NOMO-1 treated with DMSO at 0.1 percent for 48 hours (cell line): ENCODE measurements around the gene VPS4B.
A peak's percentile ranks its signal among the peaks of the same experiment; 100 is the strongest.

Source experiments
- DNase-seq: peaks from one replicate; lab custom pipeline; 2025; ENCODE audit not compliant: unreplicated experiment; lab: John Stamatoyannopoulos, UW

The VPS4B gene

DNA sequence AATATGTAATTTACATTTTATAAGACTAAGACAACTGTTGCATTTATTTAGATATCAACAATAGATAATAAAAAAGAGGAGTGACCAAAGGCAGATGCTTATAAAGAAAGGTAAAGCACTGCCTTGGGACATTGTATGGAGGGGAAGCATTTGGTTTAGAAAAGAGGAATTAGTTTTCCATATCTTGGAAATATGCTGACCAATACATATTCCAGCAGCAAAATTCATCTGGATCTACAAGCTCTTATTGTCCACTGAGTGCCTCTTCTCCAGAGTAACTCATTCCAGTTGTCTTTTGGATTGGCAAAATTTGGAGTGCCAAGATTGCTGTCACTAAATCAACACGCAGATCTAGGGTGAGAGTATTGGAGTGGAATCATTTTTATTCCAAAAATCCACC, 8.9 kb upstream of the VPS4B start:
- no peak for DNase-seq

DNA sequence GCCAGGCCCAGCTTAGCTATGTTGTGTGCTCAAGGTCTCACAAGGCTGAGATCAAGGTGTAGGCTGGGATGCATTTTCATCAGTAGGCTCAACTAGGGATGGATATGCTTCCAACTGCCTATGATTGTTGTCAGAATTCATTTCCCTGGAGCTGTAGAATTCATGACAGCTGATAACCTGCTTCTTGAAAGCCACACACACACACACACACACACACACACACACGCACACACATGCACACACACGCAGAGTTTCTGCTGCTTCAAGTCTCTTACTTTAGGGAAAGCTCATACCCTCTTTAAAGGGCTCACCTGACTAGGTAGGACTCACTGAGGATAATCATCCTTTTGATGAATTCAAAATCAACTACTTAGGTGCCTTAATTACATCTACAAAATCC, 8.2 kb upstream of the VPS4B start:
- DNase-seq = no peak

DNA sequence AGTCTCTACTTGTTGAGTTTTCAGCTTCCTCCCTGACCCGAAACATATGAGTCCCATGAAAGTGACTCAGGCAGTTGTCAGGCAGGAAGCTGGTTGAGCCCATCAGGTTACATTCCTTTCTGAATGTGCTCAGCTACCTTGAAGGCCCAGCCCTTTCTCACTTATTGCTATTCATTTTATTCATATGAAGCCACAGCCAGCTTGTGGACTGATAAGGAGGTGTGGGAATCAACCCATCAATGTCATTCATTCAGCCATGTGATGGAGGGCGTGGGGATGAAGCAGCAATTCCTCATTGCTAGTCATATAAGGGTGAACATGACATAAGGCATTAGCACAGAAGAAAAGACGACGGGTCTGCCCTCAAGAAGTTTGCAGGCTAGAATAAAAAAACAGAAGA, 5.3 kb upstream of the VPS4B start:
- DNase-seq = no peak

DNA sequence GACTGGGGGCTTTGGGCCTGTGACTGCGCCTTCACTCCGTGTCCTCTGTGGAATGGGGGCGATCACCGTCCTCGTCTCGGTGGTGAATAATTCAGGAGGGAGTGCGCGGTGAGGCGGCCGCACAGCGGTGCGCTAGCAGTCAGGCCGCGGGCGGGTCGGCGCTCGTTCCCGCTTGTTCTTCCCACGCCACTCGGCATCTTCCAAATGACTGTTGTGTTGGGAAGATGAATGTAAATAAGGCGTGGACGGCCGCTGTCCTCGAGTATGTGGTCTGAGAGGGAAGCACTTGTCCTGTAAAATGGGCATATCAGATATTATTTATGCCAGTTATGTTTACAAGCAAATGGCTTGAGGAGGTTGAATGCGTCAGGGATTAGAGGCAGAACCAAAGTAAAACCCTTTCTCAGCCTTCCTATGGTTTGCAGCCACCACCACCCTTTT, 608 bp upstream of the VPS4B start:
- no peak for DNase-seq

DNA sequence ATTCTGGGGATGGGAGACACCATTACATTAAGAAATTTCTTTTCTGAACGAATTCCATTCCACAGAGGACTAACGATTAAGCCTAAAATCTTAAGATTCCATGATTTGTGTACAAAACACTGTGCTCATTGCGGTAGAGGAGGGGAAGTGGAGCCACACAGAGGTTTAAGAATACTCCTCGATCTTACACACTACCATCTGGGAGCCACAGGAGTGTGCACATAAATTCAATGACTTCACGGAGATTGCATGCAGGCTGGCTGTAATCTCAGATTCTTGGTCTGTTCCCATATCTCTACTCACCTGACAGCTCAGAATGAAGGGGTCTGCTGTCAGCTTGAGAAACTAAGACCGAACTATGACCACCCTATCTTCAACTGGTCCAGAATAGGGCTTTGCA, 762 bp downstream of the VPS4B start:
- no peak for DNase-seq

DNA sequence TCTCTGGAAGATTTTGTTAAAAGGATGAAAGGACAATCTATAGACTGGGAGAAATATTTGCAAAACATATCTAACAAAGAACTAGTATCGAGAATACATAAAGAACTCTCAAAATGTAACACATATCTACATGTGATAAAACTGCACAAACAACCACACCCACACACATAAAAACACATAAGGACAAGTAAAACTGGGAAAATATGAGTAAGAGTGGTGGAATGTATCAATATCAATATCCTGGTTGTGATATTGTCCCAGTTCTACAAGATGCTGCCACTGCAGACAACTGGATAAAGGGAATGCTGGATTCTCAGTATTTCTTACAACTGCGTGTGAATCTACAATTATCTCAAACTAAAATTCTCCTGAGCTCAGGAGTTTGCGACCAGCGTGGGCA, 9.3 kb downstream of the VPS4B start:
- DNase-seq = no peak

DNA sequence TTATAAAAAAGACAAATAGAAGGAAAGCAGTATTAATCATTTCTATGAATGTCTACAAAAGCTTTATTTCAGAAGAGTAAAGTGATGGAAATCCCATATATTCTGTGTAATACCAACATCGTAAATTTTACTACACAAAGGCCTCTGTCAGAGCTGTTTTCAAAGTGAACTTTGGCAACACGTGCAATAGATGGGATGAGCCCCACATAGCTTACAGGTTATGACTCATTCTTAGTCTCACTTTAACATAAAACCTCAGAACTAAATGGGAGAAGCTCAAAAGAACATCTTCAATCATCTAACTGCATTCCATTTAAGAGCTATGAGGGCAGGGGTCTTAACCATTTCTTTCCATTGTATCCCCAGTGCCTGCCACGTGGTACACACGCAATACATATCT, 11.5 kb downstream of the VPS4B start:
- no peak for DNase-seq

DNA sequence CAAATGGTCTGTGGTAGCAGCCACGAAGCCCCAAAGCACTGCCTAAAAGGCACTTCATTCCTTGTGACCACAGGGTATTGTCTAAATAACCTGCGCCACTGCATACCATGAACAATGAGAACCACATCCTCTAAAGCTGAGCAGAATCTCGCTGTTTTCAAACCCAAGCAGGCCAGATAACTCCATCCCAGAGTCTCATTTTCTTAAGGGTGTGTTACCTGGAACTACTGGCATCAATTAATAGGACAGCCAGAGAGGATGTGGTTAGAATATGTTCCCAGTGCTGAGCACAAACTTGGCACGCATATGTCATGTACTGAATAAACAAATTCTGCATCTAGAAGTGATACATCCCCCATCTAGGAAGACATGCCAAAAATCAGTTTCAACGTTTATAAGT, 13.0 kb downstream of the VPS4B start:
- no peak for DNase-seq

DNA sequence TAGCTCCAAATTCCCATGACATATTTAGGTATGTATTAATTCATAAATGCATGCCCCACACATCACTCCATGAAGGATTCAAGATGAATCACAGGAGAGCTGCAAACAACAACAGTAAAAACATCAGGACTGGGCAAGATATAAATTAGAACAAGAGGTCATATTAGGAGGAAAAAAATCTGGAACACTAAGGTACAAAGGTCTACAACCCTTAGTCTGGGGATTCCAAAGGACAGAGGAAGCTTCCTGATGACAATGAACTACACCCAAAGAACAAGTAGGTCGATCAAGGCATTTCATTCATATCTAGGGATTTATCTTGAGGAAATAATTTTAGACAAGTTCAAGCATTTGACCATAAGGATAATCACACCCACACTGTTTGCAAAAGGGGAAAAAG, 14.5 kb downstream of the VPS4B start:
- DNase-seq = no peak

DNA sequence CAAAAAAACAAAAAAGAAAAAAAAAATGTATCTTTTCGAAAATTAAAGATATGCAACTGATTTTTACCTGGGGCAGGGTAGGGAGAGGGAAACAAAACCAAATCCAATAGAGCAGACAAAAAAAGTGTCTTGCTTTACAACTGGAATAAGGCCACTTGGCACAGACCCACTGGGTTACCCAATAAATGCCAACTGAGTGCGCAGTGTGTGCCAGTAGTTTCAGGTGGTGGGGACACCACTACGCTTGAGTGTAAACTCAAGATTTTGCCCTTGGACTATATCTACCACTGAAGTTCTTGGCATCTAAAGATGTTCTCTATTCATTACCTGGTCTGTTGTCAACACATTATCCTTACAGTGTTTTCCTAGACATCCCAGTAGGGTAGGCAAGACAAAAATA, 16.3 kb downstream of the VPS4B start:
- DNase-seq = no peak

DNA sequence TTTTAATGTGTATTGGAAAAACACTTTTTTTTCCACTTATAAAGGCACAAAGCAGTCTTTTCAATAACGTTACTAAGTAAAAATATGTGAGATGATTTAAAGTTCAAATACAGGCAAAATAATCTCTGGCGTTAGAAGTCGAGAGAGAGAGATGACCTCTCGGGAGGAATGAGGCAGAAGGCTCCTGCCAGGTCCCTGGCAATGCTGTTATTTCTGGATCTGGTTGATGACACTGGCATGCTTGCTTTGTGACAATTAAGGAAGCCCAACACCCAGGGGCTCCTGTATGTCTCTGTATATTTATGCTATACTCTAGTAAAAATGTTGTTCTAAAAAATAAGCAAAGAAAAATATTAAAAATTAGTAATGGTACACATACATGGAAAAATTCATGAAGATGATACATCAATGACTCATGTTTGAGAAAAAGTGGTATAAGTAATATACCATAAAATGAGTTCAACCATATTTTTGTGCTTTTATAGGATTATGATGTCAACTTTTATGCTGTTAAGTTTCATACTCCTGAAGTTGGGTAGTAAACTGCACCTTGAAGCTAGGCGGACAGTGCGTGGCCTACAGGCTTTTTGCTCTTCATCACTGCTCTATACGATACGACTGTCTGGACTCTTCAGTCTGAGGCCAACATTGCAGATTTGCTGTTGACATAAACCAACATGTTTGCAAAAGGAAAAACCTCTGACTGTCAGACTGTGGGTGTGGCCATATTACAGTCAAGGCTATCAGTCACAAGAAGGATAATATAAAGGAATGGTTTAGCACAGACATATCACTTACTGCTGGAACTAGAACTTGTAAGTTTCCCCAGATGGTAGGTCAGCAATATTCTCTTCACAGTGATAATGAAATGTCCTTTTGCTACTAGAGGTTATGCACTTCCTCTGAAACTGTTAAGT, 19.8 kb downstream of the VPS4B start:
- DNase-seq = no peak

DNA sequence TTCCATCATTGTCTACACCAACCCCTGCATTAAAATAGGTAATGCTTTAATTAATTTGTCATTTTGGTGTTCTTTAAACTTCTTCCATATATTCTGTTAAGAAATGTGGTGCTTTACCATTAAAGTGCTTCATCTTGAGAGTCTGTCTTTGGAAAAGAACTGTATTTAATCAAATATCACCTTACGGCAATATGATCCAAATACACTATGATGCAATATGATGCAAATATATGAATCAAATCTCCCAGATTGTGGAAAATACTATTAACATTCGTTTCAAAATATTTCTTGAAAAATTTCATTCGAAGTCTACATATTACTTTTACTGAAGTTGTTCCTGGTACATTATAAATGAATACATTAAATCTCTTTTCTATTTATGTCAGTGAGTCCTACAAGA, 23.0 kb downstream of the VPS4B start:
- DNase-seq = no peak

DNA sequence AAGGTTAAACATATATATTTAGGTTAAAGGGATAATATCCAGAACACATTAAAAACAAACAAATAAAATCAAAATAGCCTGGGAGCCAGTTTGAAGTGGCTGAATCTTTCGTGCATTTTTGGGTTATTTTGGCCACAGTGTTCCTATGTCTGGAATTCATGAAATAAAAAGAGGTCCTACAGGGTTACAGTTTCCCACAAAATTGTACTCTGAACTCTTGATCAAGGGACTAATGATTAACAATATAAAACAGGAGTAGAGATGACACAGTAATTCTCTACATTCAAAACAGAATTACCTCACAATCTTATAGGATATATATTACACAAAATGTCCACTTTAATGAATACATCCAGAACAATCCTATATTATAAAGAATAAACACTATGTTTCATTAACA, 24.9 kb downstream of the VPS4B start:
- DNase-seq = no peak

DNA sequence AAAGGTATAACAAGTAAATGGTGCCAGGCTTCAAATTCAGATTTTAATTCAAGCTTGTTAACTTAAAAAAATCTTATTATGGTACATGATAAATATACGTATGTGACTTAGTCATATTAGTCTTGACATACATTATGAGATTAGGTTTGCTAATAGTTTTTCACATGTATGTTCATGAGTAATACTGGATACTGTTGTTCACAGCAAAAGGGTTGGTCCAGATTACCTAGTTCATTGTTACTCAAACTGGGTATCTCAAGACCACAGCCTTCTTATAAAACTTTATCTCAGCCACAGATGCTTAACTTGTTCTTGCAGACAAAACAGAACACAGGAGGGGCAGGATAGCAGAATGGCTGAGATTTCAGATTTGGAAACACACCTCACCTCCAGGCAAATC, 26.8 kb downstream of the VPS4B start:
- DNase-seq = no peak

DNA sequence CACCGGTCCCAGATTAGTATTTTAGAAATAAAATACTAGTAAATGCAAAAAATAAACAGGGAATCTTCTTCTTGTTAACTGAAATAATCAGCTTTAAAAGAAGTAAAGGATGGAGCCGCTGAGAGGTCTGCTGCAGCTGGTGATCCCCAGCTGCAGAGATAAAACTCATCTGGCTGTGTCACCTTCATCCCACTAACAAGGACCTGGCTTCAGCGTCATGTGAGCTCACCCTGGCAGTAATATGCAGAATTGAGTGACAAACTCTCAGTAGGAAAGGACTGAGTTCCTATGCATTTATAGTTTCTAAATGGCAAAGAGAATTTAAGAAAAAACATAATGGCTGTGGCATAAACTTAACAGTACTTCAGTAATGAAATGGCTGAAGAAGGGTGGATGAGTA, 27.3 kb downstream of the VPS4B start:
- DNase-seq = no peak

DNA sequence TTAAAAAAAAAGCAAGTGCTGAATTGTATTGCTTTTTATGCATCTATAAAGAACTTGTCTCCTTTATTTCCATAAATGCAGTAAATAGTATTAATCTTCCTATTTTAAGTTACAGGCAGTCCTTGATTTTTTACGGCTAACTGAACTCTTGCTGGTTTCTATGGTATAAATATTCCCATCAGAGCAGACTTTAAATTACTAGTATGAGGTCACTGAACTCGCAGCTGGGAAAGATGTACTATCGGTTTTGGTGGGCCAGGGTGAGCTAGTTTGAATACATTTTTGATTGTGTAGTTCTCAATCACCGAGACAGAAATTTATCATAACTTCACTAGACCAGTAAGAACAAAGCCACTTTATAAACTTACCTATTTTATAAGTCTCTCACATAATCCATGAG, 34.4 kb downstream of the VPS4B start:
- DNase-seq = no peak

DNA sequence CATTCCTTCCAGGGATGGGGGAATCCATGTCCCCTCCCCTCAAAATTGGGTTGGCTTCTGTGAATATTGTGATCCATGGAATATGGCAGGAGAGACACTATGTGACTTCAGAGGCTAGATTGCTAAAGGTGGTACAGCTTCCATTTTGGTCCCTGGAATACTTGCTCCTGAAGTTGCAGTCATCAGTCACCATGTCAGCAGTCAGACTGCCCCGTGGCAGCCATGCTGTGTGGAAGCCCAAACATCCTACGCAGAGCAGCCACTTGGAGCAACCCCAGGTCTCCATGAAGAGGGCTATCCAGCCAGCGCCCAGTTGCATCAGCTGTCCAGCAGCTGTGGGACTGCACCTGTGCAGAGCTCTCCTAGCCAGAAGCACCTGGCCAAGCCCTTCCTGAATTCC, 39.4 kb downstream of the VPS4B start:
- no peak for DNase-seq

DNA sequence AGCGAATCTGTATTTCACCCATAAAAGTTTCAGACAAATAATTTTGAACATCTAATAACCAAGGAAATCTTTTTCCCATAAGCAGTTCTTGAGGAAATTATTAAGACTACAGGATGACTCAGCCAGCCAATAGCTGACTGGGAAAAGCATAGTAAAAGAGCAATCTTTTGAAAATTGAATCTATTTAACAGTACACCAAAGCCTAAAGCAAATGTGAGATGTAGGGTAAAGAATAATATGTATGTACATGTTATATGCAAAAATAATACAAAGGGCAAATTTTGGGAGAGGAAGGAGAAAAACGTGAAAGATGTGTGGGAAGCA, 42.7 kb downstream of the VPS4B start:
- no peak for DNase-seq

DNA sequence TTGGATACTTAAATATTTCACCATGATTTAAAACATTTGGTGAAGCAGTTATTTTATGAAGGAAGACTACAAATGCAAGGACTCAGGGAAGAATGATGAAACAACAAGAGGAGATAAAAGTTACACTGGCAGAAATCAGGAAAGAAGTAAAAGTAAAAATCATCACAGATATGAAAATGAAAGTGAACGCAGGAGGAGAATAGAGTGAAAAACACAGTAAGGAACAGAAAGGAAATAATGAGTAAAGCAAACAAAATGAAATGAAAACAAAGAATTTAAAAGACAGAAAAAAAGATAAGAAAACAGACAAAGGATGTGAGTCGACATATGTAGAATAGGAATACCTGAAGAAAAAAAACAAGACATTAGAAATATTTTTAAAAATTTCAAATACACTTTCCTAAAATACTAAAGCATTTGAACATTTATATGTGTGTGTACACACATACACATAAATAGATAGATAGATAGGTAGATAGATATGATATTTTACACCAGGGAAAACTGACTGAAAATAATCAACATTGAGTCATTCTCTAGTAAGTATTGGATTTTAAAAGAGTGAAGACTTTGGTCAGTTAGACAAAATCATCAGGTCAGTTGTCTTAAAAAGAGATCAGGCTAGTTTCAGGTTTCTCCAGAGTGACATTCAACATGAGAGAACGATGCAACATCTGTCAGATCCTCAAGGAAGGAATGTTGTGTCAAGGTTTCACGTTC, 43.2 kb downstream of the VPS4B start:
- DNase-seq = peak; percentile 5

DNA sequence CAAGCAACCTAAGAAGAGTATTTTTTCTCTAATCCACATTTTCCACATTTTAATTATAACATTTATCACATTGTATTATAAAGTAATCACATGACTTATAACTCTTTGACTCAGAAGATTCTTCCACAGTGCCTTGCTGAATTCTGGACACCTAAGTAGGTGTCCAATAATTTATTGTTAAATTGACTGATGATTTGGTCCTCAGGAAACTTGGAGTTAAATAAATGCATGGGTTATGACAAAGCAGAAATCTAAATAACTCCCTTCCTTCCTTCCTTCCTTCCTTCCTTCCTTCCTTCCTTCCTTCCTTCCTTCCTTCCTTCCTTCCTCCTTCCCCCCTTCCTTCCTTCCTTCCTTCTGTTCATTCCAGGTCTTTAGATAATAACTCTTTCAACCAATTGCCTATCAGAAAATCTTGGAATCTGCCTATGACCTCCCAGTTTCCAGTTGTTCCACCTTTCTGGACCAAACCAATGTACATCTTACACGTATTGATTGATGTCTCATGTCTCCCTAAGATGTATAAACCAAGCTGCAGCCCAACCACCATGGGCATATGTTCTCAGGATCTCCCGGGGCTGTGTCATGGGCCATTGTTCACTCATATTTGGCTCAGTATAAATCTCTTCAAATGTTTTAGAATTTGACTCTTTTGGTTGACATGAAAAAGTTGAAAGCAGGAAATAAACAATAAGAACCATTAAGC, 44.8 kb downstream of the VPS4B start:
- no peak for DNase-seq

DNA sequence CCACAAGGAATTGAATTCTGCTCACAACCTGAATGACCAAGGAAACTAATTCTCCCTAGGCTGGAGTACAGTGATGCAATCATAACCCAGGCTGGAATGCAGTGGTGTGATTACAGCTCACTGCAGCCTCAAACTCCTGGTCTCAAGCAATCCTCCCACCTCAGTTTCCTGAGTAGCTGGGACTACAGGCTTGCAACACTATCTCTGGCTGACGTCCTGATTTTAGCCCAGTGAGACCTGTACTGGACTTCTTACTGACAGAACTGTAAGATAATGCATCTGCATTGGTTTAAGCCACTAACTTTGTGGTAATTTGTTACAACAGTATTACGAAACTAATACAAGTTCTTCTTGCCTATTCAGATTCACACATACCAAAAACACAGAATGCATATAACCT, 45.7 kb downstream of the VPS4B start:
- DNase-seq = peak; percentile 12

DNA sequence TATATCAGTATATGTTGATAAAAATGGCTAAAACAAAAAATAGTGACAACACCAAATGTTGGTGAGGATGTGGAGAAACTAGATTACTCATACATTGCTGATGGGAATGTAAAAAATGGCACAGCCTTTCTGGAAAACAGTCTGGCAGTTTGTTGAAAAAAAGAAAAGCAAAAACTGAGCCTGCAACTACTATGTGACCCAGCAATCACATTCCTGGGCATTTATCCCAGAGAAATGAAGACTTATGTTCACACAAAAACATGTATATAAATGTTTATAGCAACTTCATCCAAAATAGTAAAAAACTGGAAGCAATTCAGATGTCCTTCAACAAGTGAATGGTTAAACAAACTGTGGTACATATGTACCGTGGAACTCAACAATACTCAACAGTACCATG, 47.7 kb downstream of the VPS4B start:
- DNase-seq = no peak
